ENCODE data around the gene CFAP100.

Gene CFAP100

GRCh38 chr3:126484148-126484547 is 89.4 kb downstream of the CFAP100 start:
- no peak for DNase-seq

- DNase-seq: no peak
Measured at GRCh38 chr3:126484662-126485061, 90.0 kb downstream of the CFAP100 start.

GRCh38 chr3:126485176-126485897 is 90.6 kb downstream of the CFAP100 start:
- no peak for DNase-seq

GRCh38 chr3:126485956-126486355 is 91.2 kb downstream of the CFAP100 start:
- DNase-seq: no peak

Measured in activated CD8-positive, alpha-beta memory T cell treated with anti-CD3 and anti-CD28 coated beads for 24 hours (primary cell).